HepG2 (cell line): ENCODE measurements around the gene DHX16.

Experiments
- ATF1 ChIP-seq: IDR thresholded peaks from 2 replicates; pipeline ENCODE4 v1.6.1; 2016; ENCODE audit warnings: mild to moderate bottlenecking, control low read depth
- HMGXB4 ChIP-seq, 2 experiments: sonication (generic) in 1 of 2; formaldehyde crosslinking in 1 of 2; IDR thresholded peaks; 2 replicates each; pipeline versions ENCODE4 v1.4.0 to v1.6.1; 2018 to 2020; ENCODE audit warnings: missing genetic modification reagents in 2 of 2, borderline replicate concordance in 1 of 2, low read depth in 1 of 2, mild to moderate bottlenecking in 1 of 2, missing biosample characterization in 1 of 2
- HNRNPH1 ChIP-seq: fragments of 200-400 bp; formaldehyde crosslinking; optimal IDR thresholded peaks from 2 replicates; pipeline ENCODE3; 2017; ENCODE audit warnings: mild to moderate bottlenecking, low read depth, low read length
- MAX ChIP-seq: IDR thresholded peaks from 2 replicates; pipeline ENCODE4 v1.6.1; 2012; ENCODE audit warnings: inconsistent platforms
- PHF21A ChIP-seq: sonication (generic); formaldehyde crosslinking; IDR thresholded peaks from 2 replicates; pipeline ENCODE4 v1.5.0; 2020; ENCODE audit warnings: mild to moderate bottlenecking, missing genetic modification reagents
- SMC3 ChIP-seq: IDR thresholded peaks from 2 replicates; pipeline ENCODE4 v1.6.1; 2011; ENCODE audit warnings: low read length, improper control_type of control experiment
- ZFP36L2 ChIP-seq: sonication (generic); formaldehyde crosslinking; IDR thresholded peaks from 2 replicates; pipeline ENCODE4 v1.4.0; 2020; ENCODE audit warnings: missing genetic modification reagents
- ZNF569 ChIP-seq: sonication (generic); formaldehyde crosslinking; IDR thresholded peaks from 2 replicates; pipeline ENCODE4 v1.5.0; 2020; ENCODE audit warnings: mild to moderate bottlenecking, missing genetic modification reagents, moderate library complexity, borderline replicate concordance

- no peak for TF ChIP-seq HNRNPH1
- TF ChIP-seq ZNF569 (CRISPR knock-in tag), result no peak
- no peak for TF ChIP-seq SMC3
- TF ChIP-seq HMGXB4 (CRISPR knock-in tag; IDR thresholded peaks at IDR 0.05; ENCODE audit: borderline replicate concordance in 1 of 2, low read depth in 1 of 2), result no peak; a peak in 2 of 4 replicates
- no peak for TF ChIP-seq PHF21A (CRISPR knock-in tag)
- no peak for TF ChIP-seq MAX
- no peak for TF ChIP-seq ATF1
- no peak for TF ChIP-seq ZFP36L2 (CRISPR knock-in tag)
Measured at GRCh38 chr6:30655743-30656094, 17.1 kb downstream of the DHX16 start.
